Small intestine (tissue), 7 donors: ENCODE results near the gene SLC12A5. TPM values are rescaled to one million over a fixed set of nuclear protein-coding genes. Genes with fewer than 3 reads are reported as not detected.

Experiments
- DNase-seq, 2 donors: peaks; one replicate each; pipeline versions ENCODE4 v3.0.0 to v3.0.0-alpha.2; 2013
- FAIRE-seq: peaks from 2 replicates; lab custom pipeline; 2012; peaks lifted over from hg19 to GRCh38; lab: Jason Lieb, UNC
- H3K27ac ChIP-seq, 3 donors: one replicate each; pipeline ENCODE4 v1.5.1; 2013; ENCODE audit warnings: low read length in 2 of 3, mild to moderate bottlenecking in 2 of 3, control low read depth in 1 of 3, inconsistent platforms in 1 of 3, low read depth in 1 of 3, moderate library complexity in 1 of 3
- H3K27me3 ChIP-seq, 3 donors: one replicate each; pipeline ENCODE4 v1.6.1; 2013; ENCODE audit warnings: low read length in 3 of 3, inconsistent platforms in 1 of 3; ENCODE audit not compliant: control insufficient read depth in 3 of 3, insufficient read depth in 3 of 3
- H3K36me3 ChIP-seq, 3 donors: one replicate each; pipeline ENCODE4 v1.6.1; 2013; ENCODE audit warnings: low read length in 3 of 3, inconsistent platforms in 1 of 3, low read depth in 1 of 3, mild to moderate bottlenecking in 1 of 3, moderate library complexity in 1 of 3; ENCODE audit not compliant: control insufficient read depth in 3 of 3, insufficient read depth in 2 of 3
- H3K4me1 ChIP-seq, 3 donors: one replicate each; pipeline ENCODE4 v1.6.1; 2013; ENCODE audit warnings: low read length in 2 of 3, inconsistent platforms in 1 of 3, low read depth in 1 of 3, mild to moderate bottlenecking in 1 of 3, moderate library complexity in 1 of 3; ENCODE audit not compliant: control insufficient read depth in 3 of 3, insufficient read depth in 2 of 3
- H3K4me3 ChIP-seq, 3 donors: one replicate each; pipeline ENCODE4 v1.5.1; 2013; ENCODE audit warnings: low read length in 3 of 3, control low read depth in 1 of 3, inconsistent platforms in 1 of 3, low read depth in 1 of 3, mild to moderate bottlenecking in 1 of 3, moderate library complexity in 1 of 3
- H3K9me3 ChIP-seq, 2 donors: one replicate each; pipeline ENCODE4 v1.6.1; 2013; ENCODE audit warnings: low read depth in 1 of 2, low read length in 1 of 2; ENCODE audit not compliant: control insufficient read depth in 2 of 2, insufficient read depth in 1 of 2
- WGBS, 3 donors: extraction: QIAGEN DNeasy Blood & Tissue Kit; methylation state at CpG; one replicate each; pipeline ENCODE4 v1.1.7; 2013; 5-methylcytosine and 5-hydroxymethylcytosine counted together
- polyA plus RNA-seq, 4 donors: library from polyadenylated mRNA; stranded (reverse) in 3 of 4; unstranded in 1 of 4; fragments of 200-250 nt in 3 of 4; fragments of 120-200 nt in 1 of 4; gene quantifications; one replicate each; pipeline versions ENCODE4 v1.2.1 to v1.2.3, GENCODE V29; 2013
- donor health status: healthy with polysubstance abuse.
- donor health status: control.
- donor health status: control.
- donor health status: Bipolar disorder and iron deficiency.
- donor health status: healthy.

The SLC12A5 gene
- polyA plus RNA-seq, 4 donors: 2.1 to 4.6 TPM; not detected in 2

- H3K9me3 ChIP-seq: no peaks in the 10 kb centered on the region
Observed at GRCh38 chr20:46049190-46049589, 20.2 kb downstream of the SLC12A5 start.

GRCh38 chr20:46049815-46050214 is 20.8 kb downstream of the SLC12A5 start:
- H3K27me3 ChIP-seq: peaks cover 0 to 5% (median under 1%) of the 10 kb centered on the region in 3 donors
- no peak overlapping the region for H3K4me3 ChIP-seq
- no peaks in the 10 kb centered on the region for H3K9me3 ChIP-seq
- no peaks in the 10 kb centered on the region for H3K4me1 ChIP-seq
- no peaks in the 10 kb centered on the region for H3K36me3 ChIP-seq
- DNase-seq (no peak), FAIRE-seq (no peak)
- H3K27ac ChIP-seq: no peak overlapping the region

More at GRCh38 chr20:46049190-46049589, 20.2 kb downstream of the SLC12A5 start:
- H3K4me1 ChIP-seq: no peaks in the 10 kb centered on the region
- DNase-seq: no peak
- 88 to 92% (median 90%) methylated on average over 4 of the region's 4 CpGs for WGBS, 3 donors
- H3K27ac ChIP-seq: no peak overlapping the region
- peaks cover 0 to 3% (median 0%) of the 10 kb centered on the region in 3 donors for H3K27me3 ChIP-seq
- no peak for FAIRE-seq
- no peaks in the 10 kb centered on the region for H3K36me3 ChIP-seq
- H3K4me3 ChIP-seq: no peak overlapping the region

- Histone ChIP-seq H3K4me1 (no peaks in the 10 kb centered on the region), H3K27me3 (peaks cover 0 to 5% (median 2%) of the 10 kb centered on the region in 3 donors), H3K4me3 (no peak overlapping the region), H3K36me3 (no peaks in the 10 kb centered on the region), H3K27ac (no peak overlapping the region), H3K9me3 (no peaks in the 10 kb centered on the region)
- DNase-seq (no peak), FAIRE-seq (no peak)
- 64 to 68% (median 64%) methylated on average over 10 of the region's 10 CpGs for WGBS, 3 donors
Observed at GRCh38 chr20:46050444-46050843, 21.4 kb downstream of the SLC12A5 start.

GRCh38 chr20:46050885-46051284 is 21.9 kb downstream of the SLC12A5 start:
- H3K27ac ChIP-seq: no peak overlapping the region
- FAIRE-seq (no peak), DNase-seq (no peak)
- H3K9me3 ChIP-seq: no peaks in the 10 kb centered on the region
- H3K4me1 ChIP-seq: no peaks in the 10 kb centered on the region
- no peaks in the 10 kb centered on the region for H3K36me3 ChIP-seq
- no peak overlapping the region for H3K4me3 ChIP-seq
- peaks cover 0 to 5% (median 2%) of the 10 kb centered on the region in 3 donors for H3K27me3 ChIP-seq

- H3K4me3 ChIP-seq: no peak overlapping the region
- no peaks in the 10 kb centered on the region for H3K36me3 ChIP-seq
- H3K4me1 ChIP-seq: no peaks in the 10 kb centered on the region
- no peak overlapping the region for H3K27ac ChIP-seq
- H3K27me3 ChIP-seq: peaks cover 0 to 7% (median 5%) of the 10 kb centered on the region in 3 donors
- no peak for FAIRE-seq
- H3K9me3 ChIP-seq: no peaks in the 10 kb centered on the region
- DNase-seq: no peak
- 61 to 70% (median 64%) methylated on average over 18 to 19 of the region's 19 CpGs for WGBS, 3 donors
Observed at GRCh38 chr20:46051556-46052308, 22.7 kb downstream of the SLC12A5 start.

GRCh38 chr20:46053416-46053815 is 24.4 kb downstream of the SLC12A5 start:
- Histone ChIP-seq H3K4me3 (no peak overlapping the region), H3K27ac (no peak overlapping the region), H3K27me3 (peaks cover 0 to 18% (median 11%) of the 10 kb centered on the region in 3 donors), H3K9me3 (no peaks in the 10 kb centered on the region), H3K4me1 (peaks cover 0 to 5% (median 0%) of the 10 kb centered on the region in 3 donors), H3K36me3 (no peaks in the 10 kb centered on the region)
- 86 to 96% (median 87%) methylated on average over 8 of the region's 8 CpGs for WGBS, 3 donors
- DNase-seq (no peak), FAIRE-seq (no peak)

GRCh38 chr20:46054606-46055005 is 25.6 kb downstream of the SLC12A5 start:
- H3K27ac ChIP-seq: no peak overlapping the region
- H3K36me3 ChIP-seq: no peaks in the 10 kb centered on the region
- peaks cover 0 to 9% (median 0%) of the 10 kb centered on the region in 3 donors for H3K4me1 ChIP-seq
- DNase-seq: no peak
- peaks cover 0 to 26% (median 13%) of the 10 kb centered on the region in 3 donors for H3K27me3 ChIP-seq
- no peak overlapping the region for H3K4me3 ChIP-seq
- no peaks in the 10 kb centered on the region for H3K9me3 ChIP-seq
- 50% methylated on average over 6 of the region's 6 CpGs for WGBS, 3 donors
- no peak for FAIRE-seq

GRCh38 chr20:46055269-46055668 is 26.3 kb downstream of the SLC12A5 start:
- Histone ChIP-seq H3K27me3 (peaks cover 0 to 26% (median 13%) of the 10 kb centered on the region in 3 donors), H3K27ac (no peak overlapping the region), H3K4me3 (no peak overlapping the region), H3K4me1 (peaks cover 0 to 9% (median 0%) of the 10 kb centered on the region in 3 donors), H3K9me3 (no peaks in the 10 kb centered on the region), H3K36me3 (no peaks in the 10 kb centered on the region)
- FAIRE-seq: no peak
- no peak for DNase-seq
- 38 to 47% (median 42%) methylated on average over 1 of the region's 1 CpG for WGBS, 3 donors
